GM20000 (cell line): Measurements from ENCODE around the gene NDUFS6.

Experiments
- DNase-seq: peaks from one replicate; pipeline ENCODE4 v3.0.0; 2012; ENCODE audit warnings: low spot score
- CTCF ChIP-seq: IDR thresholded peaks from 2 replicates; pipeline ENCODE4 v1.5.1; 2012; ENCODE audit warnings: mild to moderate bottlenecking, control low read depth; ENCODE audit errors: extremely low read depth, missing control alignments

Gene NDUFS6

GRCh38 chr5:1834022-1834551, 32.9 kb downstream of the NDUFS6 start:
- TF ChIP-seq CTCF: no peak
- DNase-seq: no peak

GRCh38 chr5:1834721-1835429, 33.7 kb downstream of the NDUFS6 start:
- no peak for DNase-seq
- TF ChIP-seq CTCF: no peak

GRCh38 chr5:1835431-1835830, 34.2 kb downstream of the NDUFS6 start:
- no peak for DNase-seq
- TF ChIP-seq CTCF: no peak

- DNase-seq: no peak
- no peak for TF ChIP-seq CTCF
Measured at GRCh38 chr5:1836176-1836890, 35.1 kb downstream of the NDUFS6 start.

- DNase-seq: no peak
- no peak for TF ChIP-seq CTCF
Measured at GRCh38 chr5:1836891-1837880, 36.0 kb downstream of the NDUFS6 start.

GRCh38 chr5:1838013-1838412, 36.8 kb downstream of the NDUFS6 start:
- no peak for DNase-seq
- no peak for TF ChIP-seq CTCF
